HepG2 (cell line): ENCODE data around the gene FGD5. TPM values are rescaled to one million over a fixed set of nuclear protein-coding genes. Genes with fewer than 3 reads are reported as not detected.

Experiments used
- ATAC-seq: fragments of 200-7000 bp; cut with Tn5 transposase; 3 replicates; pipeline ENCODE4 v1.9.1; 2020; ENCODE audit warnings: mild to moderate bottlenecking, moderate library complexity
- BruUV-seq: library from RNA; stranded (reverse); fragments of 400-500 nt; replicated peaks from 2 replicates; lab custom pipeline; 2021; lab: Mats Ljungman, UMichigan
- CTCF ChIA-PET: fragments of 300-600 bp; formaldehyde crosslinking; extraction: SDS; loops from one replicate; lab custom pipeline; 2021; ENCODE audit warnings: low total read pairs, inconsistent platforms, low intra/inter-chr PET ratio; lab: Yijun Ruan, JAX
- POLR2A ChIA-PET: fragments of 350-600 bp; sonication (Branson Sonifier 250); formaldehyde crosslinking; loops from one replicate; lab custom pipeline; 2020; ENCODE audit warnings: antibody characterized with exemption, inconsistent platforms; lab: Yijun Ruan, JAX
- DNase-seq: peaks from one replicate; pipeline ENCODE4 v3.0.0-alpha.2; 2015; ENCODE audit warnings: low spot score
- FAIRE-seq: peaks from 3 replicates; lab custom pipeline; 2011; peaks lifted over from hg19 to GRCh38; lab: Jason Lieb, UNC
- H2AFZ ChIP-seq: one replicate; pipeline ENCODE4 v1.6.1; 2011; ENCODE audit warnings: low read length, inconsistent platforms
- H3K27ac ChIP-seq: fragments of 300-600 bp; 3 replicates; pipeline ENCODE4 v1.8.0; 2011; ENCODE audit warnings: mixed run types, mild to moderate bottlenecking, mixed read lengths, low read length, inconsistent platforms; ENCODE audit not compliant: insufficient read depth; ENCODE audit errors: extremely low read length
- H3K27me3 ChIP-seq, 2 experiments: fragments of 200-600 bp in 1 of 2; 2 replicates in 1 of 2; 3 replicates in 1 of 2; pipeline versions ENCODE4 v1.6.0 to v1.8.0; 2011; ENCODE audit warnings: low read length in 2 of 2, mild to moderate bottlenecking in 2 of 2, moderate library complexity in 2 of 2, inconsistent platforms in 1 of 2; ENCODE audit not compliant: insufficient read depth in 2 of 2, control insufficient read depth in 1 of 2
- H3K36me3 ChIP-seq, 2 experiments: fragments of 200-600 bp in 1 of 2; replicated peaks in 1 of 2; 2 replicates in 1 of 2; 3 replicates in 1 of 2; pipeline versions ENCODE4 v1.5.1 to v1.8.0; 2011; ENCODE audit warnings: low read length in 2 of 2, inconsistent platforms in 1 of 2; ENCODE audit not compliant: insufficient read depth in 2 of 2, control insufficient read depth in 1 of 2
- H3K4me1 ChIP-seq: 2 replicates; pipeline ENCODE4 v1.5.1; 2012; ENCODE audit warnings: low read length, inconsistent platforms; ENCODE audit not compliant: insufficient read depth
- H3K4me2 ChIP-seq: 2 replicates; pipeline ENCODE4 v1.6.0; 2011; ENCODE audit warnings: low read depth, low read length, inconsistent platforms
- H3K4me3 ChIP-seq, 3 experiments: fragments of 200-600 bp in 1 of 3; sonication (generic), shearing (Covaris generic) in 1 of 3; replicated peaks in 1 of 3; 2 replicates each; pipeline ENCODE4 v1.5.1; 2011 to 2016; ENCODE audit warnings: low read length in 3 of 3, inconsistent platforms in 2 of 3, low read depth in 2 of 3, mild to moderate bottlenecking in 2 of 3, control low read depth in 1 of 3, mixed read lengths in 1 of 3; ENCODE audit not compliant: insufficient read depth in 1 of 3
- H3K79me2 ChIP-seq: one replicate; pipeline ENCODE4 v1.6.1; 2011; ENCODE audit warnings: low read length, inconsistent platforms; ENCODE audit not compliant: insufficient read depth
- H3K9ac ChIP-seq: 2 replicates; pipeline ENCODE4 v1.6.0; 2011; ENCODE audit warnings: mild to moderate bottlenecking, low read depth, low read length, inconsistent platforms; ENCODE audit not compliant: insufficient read depth
- H3K9me3 ChIP-seq: 2 replicates; pipeline ENCODE4 v1.5.1; 2012; ENCODE audit warnings: mild to moderate bottlenecking, low read length
- H4K20me1 ChIP-seq: 2 replicates; pipeline ENCODE4 v1.6.0; 2011; ENCODE audit warnings: inconsistent platforms, mild to moderate bottlenecking, low read length, moderate library complexity; ENCODE audit not compliant: insufficient read depth
- ADNP ChIP-seq: sonication (generic); formaldehyde crosslinking; IDR thresholded peaks from 2 replicates; pipeline ENCODE4 v1.4.0; 2020; ENCODE audit warnings: missing genetic modification reagents
- AGO2 ChIP-seq: fragments of 200-400 bp; formaldehyde crosslinking; optimal IDR thresholded peaks from 2 replicates; pipeline ENCODE3; 2017; ENCODE audit warnings: mild to moderate bottlenecking, low read depth, low read length, moderate library complexity
- BORCS8-MEF2B ChIP-seq: sonication (generic); formaldehyde crosslinking; IDR thresholded peaks from 2 replicates; pipeline ENCODE4 v1.8.0; 2022; ENCODE audit warnings: mild to moderate bottlenecking, missing genetic modification reagents
- CBX5 ChIP-seq: sonication (generic); formaldehyde crosslinking; IDR thresholded peaks from 2 replicates; pipeline ENCODE4 v1.4.0; 2020; ENCODE audit warnings: missing genetic modification reagents, borderline replicate concordance
- DNMT3B ChIP-seq: conservative IDR thresholded peaks from 2 replicates; pipeline ENCODE4 v1.6.1; 2016; ENCODE audit warnings: missing biosample characterization, control low read depth
- HNRNPUL1 ChIP-seq: fragments of 200-400 bp; formaldehyde crosslinking; IDR thresholded peaks from 2 replicates; pipeline ENCODE4 v1.6.1; 2017; ENCODE audit warnings: low read depth, mild to moderate bottlenecking, low read length, moderate library complexity
- NFKBIZ ChIP-seq: IDR thresholded peaks from 2 replicates; pipeline ENCODE4 v1.6.1; 2018; ENCODE audit warnings: missing genetic modification reagents, missing compliant biosample characterization
- NR1H2 ChIP-seq: sonication (generic); formaldehyde crosslinking; IDR thresholded peaks from 2 replicates; pipeline ENCODE4 v1.8.1; 2022; ENCODE audit warnings: low read depth, missing genetic modification reagents, borderline replicate concordance
- RORA ChIP-seq: sonication (generic); formaldehyde crosslinking; IDR thresholded peaks from 2 replicates; pipeline ENCODE4 v1.5.0; 2020; ENCODE audit warnings: mild to moderate bottlenecking, missing genetic modification reagents, moderate library complexity
- TBX2 ChIP-seq: sonication (generic); formaldehyde crosslinking; IDR thresholded peaks from 2 replicates; pipeline ENCODE4 v1.5.0; 2020; ENCODE audit warnings: missing genetic modification reagents, mild to moderate bottlenecking, borderline replicate concordance
- TSC22D2 ChIP-seq: sonication (generic); formaldehyde crosslinking; IDR thresholded peaks from 2 replicates; pipeline ENCODE4 v1.5.1; 2020; ENCODE audit warnings: missing genetic modification reagents, mild to moderate bottlenecking, borderline replicate concordance
- ZBTB7B ChIP-seq: sonication (generic); formaldehyde crosslinking; IDR thresholded peaks from 2 replicates; pipeline ENCODE4 v1.4.0; 2020; ENCODE audit warnings: missing genetic modification reagents
- ZBTB8A ChIP-seq: sonication (generic); formaldehyde crosslinking; IDR thresholded peaks from 2 replicates; pipeline ENCODE4 v1.4.0; 2020; ENCODE audit warnings: mild to moderate bottlenecking, low read depth, missing genetic modification reagents, borderline replicate concordance
- ZNF703 ChIP-seq: sonication (generic); formaldehyde crosslinking; IDR thresholded peaks from 2 replicates; pipeline ENCODE4 v1.5.1; 2020; ENCODE audit warnings: missing genetic modification reagents, mild to moderate bottlenecking, moderate library complexity, borderline replicate concordance
- ZNF766 ChIP-seq: sonication (generic); formaldehyde crosslinking; IDR thresholded peaks from 2 replicates; pipeline ENCODE4 v1.5.0; 2020; ENCODE audit warnings: missing genetic modification reagents, borderline replicate concordance
- WGBS: methylation state at CpG from one replicate; pipeline ENCODE4 v1.1.6; 2017; ENCODE audit warnings: low lambda C conversion rate; 5-methylcytosine and 5-hydroxymethylcytosine counted together
- in situ Hi-C: cut with HindIII; loops from 2 replicates; pipeline ENCODE4 v1.10.0; 2017; ENCODE audit warnings: low pct_unique_long_range_greater_than_20kb; ENCODE audit not compliant: extremely low pct_ligation_motif_present
- intact Hi-C: fragments of 100-400 bp; cut with micrococcal nuclease; formaldehyde crosslinking; loops from one replicate; pipeline ENCODE4 v1.10.0; 2022; ENCODE audit not compliant: unreplicated experiment
- polyA plus RNA-seq, 8 experiments: library from polyadenylated mRNA; depleted of rRNA in 3 of 8; stranded (reverse) in 7 of 8; unstranded in 1 of 8; fragments of >200 nt; fragmentation: Illumina TruSeq in 4 of 8; extraction: Trizol in 4 of 8; gene quantifications; 2 replicates each; pipeline versions ENCODE4 v1.2.1 to v1.2.3, GENCODE V29; 2011 to 2016; ENCODE audit warnings: low read depth in 4 of 8, missing spikeins in 1 of 8, mixed read lengths in 1 of 8; ENCODE audit not compliant: insufficient read depth in 1 of 8
- total RNA-seq, 5 experiments: library from RNA; depleted of rRNA; stranded (reverse); fragments of >200 nt; fragmentation: Illumina TruSeq; extraction: Trizol; gene quantifications; 2 replicates each; pipeline ENCODE4 v1.2.3, GENCODE V29; 2016; ENCODE audit warnings: low read depth in 1 of 5
- TF ChIP-seq, protein P1 (sequence below): sonication (generic); formaldehyde crosslinking; IDR thresholded peaks from 2 replicates; pipeline ENCODE4 v1.4.0; 2020; ENCODE audit warnings: mild to moderate bottlenecking, missing genetic modification reagents
- TF ChIP-seq, protein P2 (sequence below): sonication (generic); formaldehyde crosslinking; IDR thresholded peaks from 2 replicates; pipeline ENCODE4 v1.5.0; 2020; ENCODE audit warnings: mild to moderate bottlenecking, missing genetic modification reagents, moderate library complexity

The FGD5 gene
- total and polyA plus RNA-seq, 2 of the 13 experiments (the other 11 are each of a cell fraction or from before 2014, with no cell fraction given), result 0.17 TPM; not detected in 1

DNA sequence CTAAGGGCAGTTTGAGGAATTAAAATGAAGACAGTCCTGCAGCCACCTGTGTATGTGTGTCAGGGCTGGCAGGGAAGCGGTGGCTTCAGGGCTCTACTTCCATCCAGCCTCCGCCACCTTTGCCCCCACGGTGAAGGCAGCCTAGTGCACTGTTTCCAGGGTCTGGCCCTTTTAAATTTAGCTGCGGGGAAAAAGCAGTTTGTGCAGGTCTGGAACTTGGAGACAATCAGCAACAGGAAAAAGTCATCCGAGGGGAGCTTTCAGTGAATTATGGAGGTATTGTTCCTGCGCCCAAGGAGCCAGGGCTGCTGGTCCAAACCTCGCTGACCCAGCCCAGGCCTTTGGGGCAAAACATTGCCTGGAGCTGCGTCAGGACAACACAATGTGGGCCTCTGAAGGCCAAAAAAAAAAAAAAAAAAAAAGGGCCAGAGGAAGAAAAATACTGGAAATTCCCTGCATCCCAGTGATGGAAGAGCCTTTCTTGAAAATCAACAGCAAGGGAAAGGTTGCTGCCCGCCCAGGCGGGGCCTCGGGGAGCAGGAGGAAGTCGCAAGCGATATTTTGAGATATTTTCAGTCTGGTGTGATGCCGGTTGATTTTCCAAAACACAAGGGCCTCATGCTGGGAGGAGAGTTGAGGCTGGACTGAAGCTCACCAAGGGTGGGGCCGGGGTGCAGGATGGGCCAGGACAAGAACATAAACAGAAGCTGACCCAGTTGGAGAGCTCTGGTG lies 25.5 kb upstream of the FGD5 start:
- POLR2A ChIA-PET, result no interaction called here
- no peaks in the 10 kb centered on the region for H3K79me2 ChIP-seq
- BruUV-seq, result no TSS peak
- H3K27ac ChIP-seq, result no peak overlapping the region
- no peak for FAIRE-seq
- H3K27me3 ChIP-seq, result peaks cover 0 to 10% of the 10 kb centered on the region in 2 experiments; a peak in 2 of 5 replicates
- ATAC-seq, result no peak
- intact Hi-C loops, result no loop called here
- H3K36me3 ChIP-seq, result no peaks in the 10 kb centered on the region
- H3K4me3 ChIP-seq, result no peak overlapping the region
- CTCF ChIA-PET, result no interaction called here
- TF ChIP-seq, protein P1, sequence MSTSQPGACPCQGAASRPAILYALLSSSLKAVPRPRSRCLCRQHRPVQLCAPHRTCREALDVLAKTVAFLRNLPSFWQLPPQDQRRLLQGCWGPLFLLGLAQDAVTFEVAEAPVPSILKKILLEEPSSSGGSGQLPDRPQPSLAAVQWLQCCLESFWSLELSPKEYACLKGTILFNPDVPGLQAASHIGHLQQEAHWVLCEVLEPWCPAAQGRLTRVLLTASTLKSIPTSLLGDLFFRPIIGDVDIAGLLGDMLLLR (CRISPR knock-in tag), result no peak
- TF ChIP-seq ZNF766 (CRISPR knock-in tag) (no peak), CBX5 (CRISPR knock-in tag) (no peak), NFKBIZ (CRISPR knock-in tag) (no peak)
- no peak overlapping the region for H3K4me2 ChIP-seq
- no peak for DNase-seq
- H3K4me1 ChIP-seq, result peaks cover 13% of the 10 kb centered on the region
- H3K9me3 ChIP-seq, result no peaks in the 10 kb centered on the region
- H3K9ac ChIP-seq, result no peak overlapping the region
- WGBS, result 38% methylated on average over 15 of the region's 15 CpGs
- no peak overlapping the region for H2AFZ ChIP-seq
- no peaks in the 10 kb centered on the region for H4K20me1 ChIP-seq
- in situ Hi-C loops, result no loop called here

DNA sequence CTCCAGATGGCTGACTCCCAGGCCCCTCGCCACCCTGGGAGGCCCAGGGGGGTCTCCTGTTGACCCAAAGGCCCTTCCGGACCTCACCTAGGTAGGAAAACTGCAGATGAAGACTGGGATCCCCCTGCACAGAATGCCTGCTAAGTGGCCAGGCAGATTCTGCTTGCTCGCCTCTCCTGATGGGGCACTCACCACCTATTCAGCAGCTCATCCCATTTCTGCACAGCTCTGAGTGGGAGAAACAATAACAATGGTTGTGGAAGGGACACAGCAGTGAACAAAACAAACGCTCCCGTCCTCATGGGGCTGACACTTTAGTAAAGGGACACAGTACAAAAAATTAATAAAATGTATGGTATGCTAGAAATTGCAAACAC lies 24.9 kb upstream of the FGD5 start:
- Histone ChIP-seq H3K9ac (no peak overlapping the region), H3K9me3 (no peaks in the 10 kb centered on the region), H3K4me1 (peaks cover 13% of the 10 kb centered on the region), H3K4me2 (no peak overlapping the region), H3K27ac (no peak overlapping the region), H2AFZ (no peak overlapping the region), H3K79me2 (no peaks in the 10 kb centered on the region), H3K4me3 (no peak overlapping the region), H4K20me1 (no peaks in the 10 kb centered on the region), H3K27me3 (peaks cover 0 to 10% of the 10 kb centered on the region in 2 experiments; a peak in 2 of 5 replicates), H3K36me3 (no peaks in the 10 kb centered on the region)
- no TSS peak for BruUV-seq
- WGBS, result 10% methylated on average over 3 of the region's 5 CpGs
- POLR2A ChIA-PET, result no interaction called here
- intact Hi-C loops (no loop called here), in situ Hi-C loops (no loop called here)
- ATAC-seq, result no peak
- FAIRE-seq, result no peak
- DNase-seq, result no peak
- CTCF ChIA-PET, result no interaction called here
- TF ChIP-seq TSC22D2 (CRISPR knock-in tag) (no peak), TBX2 (no peak), DNMT3B (no peak), ZBTB8A (CRISPR knock-in tag) (no peak), AGO2 (no peak), NR1H2 (CRISPR knock-in tag) (no peak), ZBTB7B (CRISPR knock-in tag) (no peak), ZNF703 (no peak), RORA (CRISPR knock-in tag) (no peak), BORCS8-MEF2B (CRISPR knock-in tag) (no peak), ADNP (CRISPR knock-in tag) (no peak), HNRNPUL1 (no peak)
- TF ChIP-seq, protein P2, sequence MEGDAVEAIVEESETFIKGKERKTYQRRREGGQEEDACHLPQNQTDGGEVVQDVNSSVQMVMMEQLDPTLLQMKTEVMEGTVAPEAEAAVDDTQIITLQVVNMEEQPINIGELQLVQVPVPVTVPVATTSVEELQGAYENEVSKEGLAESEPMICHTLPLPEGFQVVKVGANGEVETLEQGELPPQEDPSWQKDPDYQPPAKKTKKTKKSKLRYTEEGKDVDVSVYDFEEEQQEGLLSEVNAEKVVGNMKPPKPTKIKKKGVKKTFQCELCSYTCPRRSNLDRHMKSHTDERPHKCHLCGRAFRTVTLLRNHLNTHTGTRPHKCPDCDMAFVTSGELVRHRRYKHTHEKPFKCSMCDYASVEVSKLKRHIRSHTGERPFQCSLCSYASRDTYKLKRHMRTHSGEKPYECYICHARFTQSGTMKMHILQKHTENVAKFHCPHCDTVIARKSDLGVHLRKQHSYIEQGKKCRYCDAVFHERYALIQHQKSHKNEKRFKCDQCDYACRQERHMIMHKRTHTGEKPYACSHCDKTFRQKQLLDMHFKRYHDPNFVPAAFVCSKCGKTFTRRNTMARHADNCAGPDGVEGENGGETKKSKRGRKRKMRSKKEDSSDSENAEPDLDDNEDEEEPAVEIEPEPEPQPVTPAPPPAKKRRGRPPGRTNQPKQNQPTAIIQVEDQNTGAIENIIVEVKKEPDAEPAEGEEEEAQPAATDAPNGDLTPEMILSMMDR (CRISPR knock-in tag), result no peak
